Measurements from ENCODE around the gene P2RY13.

DNA sequence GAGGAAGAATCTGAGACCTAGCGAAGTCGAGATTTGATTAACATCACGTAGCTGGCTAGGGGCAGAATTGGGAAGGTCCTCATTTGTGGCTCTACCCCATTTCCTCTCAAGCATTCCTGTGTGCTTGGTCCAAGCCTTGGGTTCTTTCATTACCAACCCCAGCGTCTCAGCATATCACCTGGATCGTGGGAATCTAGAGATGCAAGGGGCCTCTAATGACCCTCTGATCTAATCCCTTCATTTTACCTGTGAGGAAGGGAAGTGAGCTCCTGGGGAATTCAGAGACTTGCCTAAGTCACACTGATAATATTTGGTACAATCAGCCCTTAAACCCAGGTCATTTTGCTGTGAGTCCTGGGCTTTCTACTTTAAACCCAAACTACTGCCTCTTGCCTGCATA is 14.8 kb downstream of the P2RY13 start:
- TF ChIP-seq, protein P1, sequence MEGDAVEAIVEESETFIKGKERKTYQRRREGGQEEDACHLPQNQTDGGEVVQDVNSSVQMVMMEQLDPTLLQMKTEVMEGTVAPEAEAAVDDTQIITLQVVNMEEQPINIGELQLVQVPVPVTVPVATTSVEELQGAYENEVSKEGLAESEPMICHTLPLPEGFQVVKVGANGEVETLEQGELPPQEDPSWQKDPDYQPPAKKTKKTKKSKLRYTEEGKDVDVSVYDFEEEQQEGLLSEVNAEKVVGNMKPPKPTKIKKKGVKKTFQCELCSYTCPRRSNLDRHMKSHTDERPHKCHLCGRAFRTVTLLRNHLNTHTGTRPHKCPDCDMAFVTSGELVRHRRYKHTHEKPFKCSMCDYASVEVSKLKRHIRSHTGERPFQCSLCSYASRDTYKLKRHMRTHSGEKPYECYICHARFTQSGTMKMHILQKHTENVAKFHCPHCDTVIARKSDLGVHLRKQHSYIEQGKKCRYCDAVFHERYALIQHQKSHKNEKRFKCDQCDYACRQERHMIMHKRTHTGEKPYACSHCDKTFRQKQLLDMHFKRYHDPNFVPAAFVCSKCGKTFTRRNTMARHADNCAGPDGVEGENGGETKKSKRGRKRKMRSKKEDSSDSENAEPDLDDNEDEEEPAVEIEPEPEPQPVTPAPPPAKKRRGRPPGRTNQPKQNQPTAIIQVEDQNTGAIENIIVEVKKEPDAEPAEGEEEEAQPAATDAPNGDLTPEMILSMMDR (IDR thresholded peaks at IDR 0.05): no peak
- no peak for TF ChIP-seq POLR2A (IDR thresholded peaks at IDR 0.05)

All from body of pancreas (tissue), 4 donors.